NCI-H345 (cell line): ENCODE measurements around the gene HSPG2.
A peak's percentile ranks its signal among the peaks of the same experiment; 100 is the strongest.
"Not testable (repeated sequence)": the region's sequence is repeated elsewhere in the genome, so short reads cannot be mapped to it uniquely, and the experiment has no call there.

Source experiments
- DNase-seq: peaks from one replicate; lab custom pipeline; 2025; lab: John Stamatoyannopoulos, UW

The HSPG2 gene

DNA sequence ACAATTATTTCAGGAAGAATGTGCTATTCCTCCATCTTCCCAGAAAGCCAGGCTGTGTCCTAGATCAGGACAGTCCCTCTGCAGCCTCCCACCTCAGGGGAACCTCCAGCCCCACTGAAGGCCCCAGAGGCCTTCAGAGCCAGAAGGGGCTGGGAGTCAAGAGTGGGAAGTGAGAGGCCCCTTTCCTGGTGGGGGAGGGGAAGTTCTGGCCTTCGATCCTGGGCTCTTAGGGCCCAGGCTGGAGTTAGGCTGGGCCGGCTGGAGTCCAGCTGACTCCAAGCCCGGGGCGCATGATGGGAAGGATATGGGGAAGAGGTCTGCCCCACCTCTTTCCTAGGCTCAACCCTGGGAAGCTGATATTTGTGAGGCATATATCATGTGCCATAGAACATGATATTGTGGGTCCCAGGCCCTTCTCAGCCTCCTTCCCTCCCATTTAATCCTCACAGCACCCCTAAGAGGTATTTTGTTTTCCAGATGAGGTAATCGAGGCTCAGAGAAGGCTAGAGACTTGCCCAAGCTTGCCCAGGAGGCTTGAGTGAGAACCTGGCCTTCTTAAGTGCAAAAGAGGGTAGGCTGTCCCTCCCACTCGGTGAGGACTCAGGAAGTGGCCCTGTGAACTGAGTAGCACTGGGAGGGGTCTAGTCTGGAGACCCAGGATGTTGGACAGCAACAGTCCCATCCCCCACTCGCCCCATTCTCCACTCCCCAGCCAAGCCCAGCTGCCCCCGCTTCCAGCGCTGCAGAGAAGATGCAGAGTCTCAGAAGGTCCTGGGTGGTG is 18.6 kb upstream of the HSPG2 start:
- no peak for DNase-seq

DNA sequence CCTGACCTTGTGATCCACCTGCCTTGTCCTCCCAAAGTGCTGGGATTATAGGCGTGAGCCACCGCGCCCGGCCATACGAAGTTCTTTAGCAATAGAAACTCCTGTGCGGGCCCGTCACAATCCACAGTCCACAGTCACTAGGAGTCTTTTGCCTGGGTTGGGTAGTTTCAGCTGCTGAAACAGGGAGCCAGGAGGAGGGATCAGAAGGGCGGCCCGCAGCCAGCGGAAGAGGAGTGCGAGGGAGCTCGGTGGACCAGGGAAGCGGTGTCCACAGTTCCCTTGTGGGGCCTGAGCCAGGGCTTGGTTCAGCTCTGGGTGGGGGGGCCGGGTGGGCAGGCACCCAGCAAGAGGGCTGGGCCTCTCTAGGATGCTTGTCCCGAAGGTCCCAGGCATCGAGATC is 17.9 kb upstream of the HSPG2 start:
- DNase-seq, result no peak

DNA sequence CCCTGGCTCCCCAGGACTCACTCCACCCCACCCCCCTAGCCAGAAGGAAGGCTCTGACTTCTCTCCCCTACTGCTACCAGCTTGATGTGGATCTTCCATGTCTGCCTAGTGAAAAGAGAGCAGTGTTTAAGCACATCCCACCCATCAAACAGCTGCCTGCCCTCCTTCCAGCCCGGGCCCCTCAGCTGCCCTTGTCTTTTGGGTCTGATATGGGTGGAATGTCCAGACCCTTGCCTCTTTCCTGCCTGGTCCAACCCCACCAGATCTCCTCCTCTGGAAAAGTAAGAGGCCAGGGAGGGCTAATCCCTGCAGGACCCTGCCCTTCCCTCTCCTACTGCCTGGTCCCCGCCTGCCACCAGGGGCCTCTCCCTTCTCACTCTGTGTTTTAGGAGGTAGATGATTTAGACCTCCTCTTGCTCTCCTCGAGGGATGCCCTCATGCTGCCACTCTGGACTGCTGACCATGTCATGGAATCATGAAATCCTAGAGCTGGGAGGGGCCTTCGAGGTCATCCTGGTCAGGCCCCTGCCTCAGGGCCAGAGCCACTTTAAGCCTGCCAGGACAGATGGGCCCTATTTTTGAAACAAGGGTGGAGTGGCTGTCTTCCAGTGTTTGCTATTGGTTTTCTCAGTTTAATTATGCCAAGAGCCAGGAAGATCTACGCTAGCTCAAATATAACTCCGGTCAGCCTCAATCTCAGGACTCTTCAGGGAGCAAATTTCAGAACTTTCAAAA is 15.8 kb upstream of the HSPG2 start:
- no peak for DNase-seq

DNA sequence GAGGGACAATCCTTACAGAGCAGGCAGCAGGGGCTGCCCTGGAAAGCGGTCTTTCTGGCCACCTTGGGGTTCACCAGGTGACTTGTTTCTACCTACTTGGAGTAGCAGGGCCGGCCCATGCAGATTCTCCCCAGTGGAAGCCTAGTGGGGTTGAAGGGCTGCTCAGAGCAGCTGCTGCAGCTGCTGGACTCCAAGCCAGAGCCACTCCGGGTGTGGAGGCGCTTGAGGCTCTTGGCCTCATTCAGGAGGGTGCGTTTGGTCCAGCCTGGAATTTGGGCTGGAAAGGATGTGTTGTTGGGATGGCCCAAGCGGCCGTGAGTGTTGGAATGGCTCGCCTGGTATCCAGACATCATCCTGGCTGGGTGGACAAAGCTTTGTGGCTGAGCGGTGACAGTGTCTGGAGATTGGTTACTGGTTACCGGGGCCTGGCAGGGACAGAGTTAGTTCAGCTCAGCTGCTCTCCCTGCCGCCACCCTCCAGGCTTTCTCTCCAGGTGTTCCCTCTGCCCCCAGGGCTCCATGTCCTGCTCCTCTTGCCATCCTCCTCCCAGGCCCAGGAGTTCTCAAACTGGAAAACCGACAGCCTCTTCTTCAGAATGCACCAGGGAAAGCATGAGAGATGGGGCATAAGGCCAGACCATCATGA is 14.2 kb upstream of the HSPG2 start:
- DNase-seq, result no peak

DNA sequence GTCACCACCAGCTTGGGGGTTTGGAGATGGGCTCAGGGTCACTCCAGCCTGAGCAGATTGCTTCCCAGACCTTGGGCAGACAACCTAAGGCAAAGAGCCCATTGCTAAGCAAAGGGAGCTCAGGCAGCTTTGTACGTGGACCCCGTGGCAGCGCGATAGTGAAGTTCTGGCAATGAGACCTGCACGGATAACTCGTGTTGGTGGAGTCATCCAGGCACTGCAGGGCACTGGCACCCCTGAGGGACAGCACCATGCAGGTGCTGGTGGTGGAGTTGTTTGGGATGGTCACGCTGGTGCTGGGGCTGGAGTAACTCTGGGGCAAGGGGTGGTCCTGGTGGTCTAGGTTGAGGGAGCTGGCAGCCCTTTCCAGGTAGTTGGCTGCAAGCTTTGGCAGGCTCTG is 13.6 kb upstream of the HSPG2 start:
- no peak for DNase-seq

DNA sequence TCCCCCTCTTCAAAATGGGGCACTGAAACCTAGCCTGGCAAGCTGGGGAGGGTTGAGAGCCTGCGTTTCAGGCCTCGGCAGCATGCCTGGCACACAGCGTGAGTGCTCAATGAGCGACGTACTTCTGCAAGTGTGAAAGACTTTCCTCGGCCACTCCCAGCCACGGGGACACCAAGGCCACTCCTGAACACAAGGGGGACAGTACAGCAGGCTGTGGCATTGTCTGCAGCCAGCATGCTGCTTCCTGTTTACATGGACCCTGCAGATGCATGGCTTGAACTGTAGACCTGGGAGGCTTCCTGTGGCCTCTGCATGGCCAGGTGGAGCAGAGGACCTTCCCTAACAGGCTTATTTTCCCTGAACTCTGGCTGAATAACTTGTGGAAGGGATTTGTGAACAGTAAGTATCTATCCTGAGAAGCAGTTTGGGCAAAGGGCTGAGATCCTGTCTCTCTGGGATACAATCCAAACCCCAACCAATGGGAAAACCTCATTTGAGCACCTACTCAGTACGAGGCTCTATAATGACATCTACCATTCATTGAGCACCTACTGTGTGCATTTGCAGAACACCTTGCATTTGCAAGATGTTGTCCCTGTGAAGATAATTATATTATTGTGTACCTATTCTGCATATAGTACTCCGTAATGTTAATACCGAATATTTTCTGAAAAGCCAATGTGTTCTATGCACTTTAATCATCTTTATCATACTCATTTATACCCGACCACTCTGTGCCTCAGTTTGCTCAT is 9.9 kb upstream of the HSPG2 start:
- DNase-seq, result no peak

DNA sequence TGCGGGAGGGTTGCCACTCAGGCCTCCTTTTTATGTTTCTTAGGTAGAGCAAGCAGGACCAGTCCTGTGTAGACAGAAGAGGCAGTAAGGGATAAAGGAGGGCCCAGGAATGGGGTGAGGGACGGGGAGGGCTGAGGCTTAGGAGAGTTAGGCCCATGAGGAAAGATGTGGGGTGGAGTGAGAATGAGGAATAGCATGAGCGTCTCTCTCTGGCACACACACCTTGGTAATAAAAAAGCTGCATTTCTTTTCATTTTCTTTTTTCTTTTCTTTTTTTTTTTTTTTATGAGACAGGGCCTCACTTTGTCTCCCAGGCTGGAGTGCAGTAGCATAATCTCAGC is 7.6 kb upstream of the HSPG2 start:
- DNase-seq, result no peak

DNA sequence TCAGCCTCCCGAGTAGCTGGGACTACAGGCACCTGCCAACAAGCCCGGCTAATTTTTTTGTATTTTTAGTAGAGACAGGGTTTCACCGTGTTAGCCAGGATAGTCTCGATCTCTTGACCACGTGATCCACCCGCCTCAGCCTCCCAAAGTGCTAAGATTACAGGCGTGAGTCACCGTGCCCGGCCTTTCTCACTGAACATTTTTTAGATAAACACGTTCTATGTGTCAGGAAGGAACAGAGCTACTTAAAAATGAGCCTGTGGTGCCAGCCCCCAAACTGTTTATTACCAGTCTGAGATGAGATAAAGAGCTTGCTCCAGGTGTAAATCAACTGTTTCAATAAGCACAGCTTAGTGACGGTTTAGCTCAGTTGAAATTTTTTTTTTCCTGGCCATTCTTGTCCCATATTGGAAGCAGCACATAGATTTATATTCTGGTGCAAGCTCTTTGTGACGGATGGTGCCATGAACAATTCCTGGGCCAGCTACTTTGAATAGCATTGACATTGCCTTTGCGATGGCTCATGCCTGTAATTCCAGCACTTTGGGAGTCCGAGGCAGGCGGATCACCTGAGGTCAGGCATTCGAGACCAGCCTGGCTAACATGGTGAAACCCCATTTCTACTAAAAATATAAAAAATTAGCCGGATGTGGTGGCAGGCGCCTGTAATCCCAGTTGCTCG is 6.0 kb upstream of the HSPG2 start:
- DNase-seq, result not testable (repeated sequence)

DNA sequence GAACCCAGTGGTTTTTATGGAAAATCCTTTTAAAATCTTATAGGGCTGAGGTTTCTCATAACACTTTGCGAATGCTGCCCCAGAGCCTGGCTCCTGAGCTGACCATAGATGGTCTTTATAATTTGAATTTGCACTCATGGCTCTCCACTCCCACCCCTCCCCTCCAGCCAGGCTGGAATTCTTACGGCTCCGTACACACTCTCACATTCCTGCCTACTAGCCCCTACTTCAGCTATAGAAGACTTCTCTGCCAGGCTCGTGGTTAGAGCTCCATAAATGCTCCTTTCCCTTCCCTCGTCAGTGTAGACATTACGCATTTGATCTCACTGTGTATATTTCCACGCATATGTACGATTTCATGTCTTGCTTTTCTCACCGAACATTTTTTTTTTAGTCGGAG is 5.4 kb upstream of the HSPG2 start:
- DNase-seq, result no peak

DNA sequence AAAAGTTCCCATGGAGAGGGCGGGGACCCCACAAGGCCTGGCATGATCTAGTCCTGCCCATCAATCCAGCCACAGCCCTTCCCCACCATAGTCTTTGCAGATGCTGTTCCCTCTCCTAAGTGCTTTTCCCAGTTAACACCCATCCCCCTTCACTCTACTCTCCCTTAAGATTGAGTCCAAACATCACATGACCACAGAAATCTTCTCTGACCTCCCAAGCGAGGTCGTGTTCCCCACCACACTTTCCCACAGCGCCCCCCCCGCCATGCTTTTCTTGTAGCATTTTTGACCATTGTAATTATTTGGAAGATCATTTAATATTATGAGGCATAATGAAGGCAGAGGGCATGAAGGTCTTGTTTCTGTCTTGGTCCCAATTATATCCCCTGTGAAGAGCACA is 4.3 kb upstream of the HSPG2 start:
- DNase-seq, result no peak

DNA sequence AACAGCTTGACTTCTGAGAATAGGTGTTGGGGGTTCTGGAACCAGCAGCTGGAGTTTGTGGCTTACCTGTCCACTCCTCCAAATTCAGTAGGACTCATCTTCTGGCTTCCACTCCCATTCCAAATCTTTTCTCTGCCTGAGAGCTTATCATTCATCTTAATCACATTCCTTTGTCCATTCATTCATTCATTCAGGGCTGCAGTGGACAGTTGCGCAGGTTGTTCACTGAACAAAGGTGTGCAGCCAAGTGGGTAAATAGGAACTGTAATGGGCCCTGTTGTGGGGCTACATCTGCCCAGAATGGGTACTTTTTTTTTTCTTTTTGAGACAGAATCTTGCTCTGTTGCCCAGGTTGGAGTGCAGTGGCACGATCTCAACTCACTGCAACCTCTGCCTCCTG is 3.4 kb upstream of the HSPG2 start:
- no peak for DNase-seq

DNA sequence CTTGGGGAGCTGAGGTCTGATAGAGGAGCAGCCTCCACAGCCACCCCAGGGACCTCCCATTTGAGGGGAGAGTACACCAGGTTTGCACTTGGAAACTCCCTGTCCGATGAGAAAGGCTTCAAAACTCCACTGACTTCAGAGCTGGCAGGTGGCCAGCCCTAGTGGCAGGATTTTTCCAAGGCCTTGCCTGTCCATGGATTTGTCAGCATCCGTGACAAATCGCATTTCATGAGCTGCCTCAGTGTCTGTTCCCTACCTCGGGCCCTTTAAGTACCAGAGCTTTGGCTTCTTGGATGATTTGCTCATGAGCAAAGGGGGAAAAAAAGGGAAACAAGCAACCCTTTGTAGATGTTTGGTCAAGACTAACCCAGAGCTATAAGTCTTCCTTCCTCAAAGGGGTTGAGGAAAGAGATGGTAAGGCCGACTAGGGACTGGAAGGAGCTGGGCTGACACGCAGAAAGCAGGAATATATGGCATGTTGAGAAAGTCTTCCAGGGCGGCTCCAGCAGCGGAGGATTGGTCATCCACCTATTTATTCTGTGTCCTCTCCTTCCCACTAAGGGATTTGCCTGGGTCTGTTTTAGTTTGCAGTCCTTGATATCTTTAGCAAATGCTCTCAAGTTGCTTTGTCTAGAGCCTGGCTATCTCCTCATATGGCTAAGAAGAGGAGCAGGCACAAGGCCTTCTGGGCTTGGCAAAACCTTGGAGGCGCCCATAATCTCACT is 2.7 kb upstream of the HSPG2 start:
- peak; percentile 49 for DNase-seq

DNA sequence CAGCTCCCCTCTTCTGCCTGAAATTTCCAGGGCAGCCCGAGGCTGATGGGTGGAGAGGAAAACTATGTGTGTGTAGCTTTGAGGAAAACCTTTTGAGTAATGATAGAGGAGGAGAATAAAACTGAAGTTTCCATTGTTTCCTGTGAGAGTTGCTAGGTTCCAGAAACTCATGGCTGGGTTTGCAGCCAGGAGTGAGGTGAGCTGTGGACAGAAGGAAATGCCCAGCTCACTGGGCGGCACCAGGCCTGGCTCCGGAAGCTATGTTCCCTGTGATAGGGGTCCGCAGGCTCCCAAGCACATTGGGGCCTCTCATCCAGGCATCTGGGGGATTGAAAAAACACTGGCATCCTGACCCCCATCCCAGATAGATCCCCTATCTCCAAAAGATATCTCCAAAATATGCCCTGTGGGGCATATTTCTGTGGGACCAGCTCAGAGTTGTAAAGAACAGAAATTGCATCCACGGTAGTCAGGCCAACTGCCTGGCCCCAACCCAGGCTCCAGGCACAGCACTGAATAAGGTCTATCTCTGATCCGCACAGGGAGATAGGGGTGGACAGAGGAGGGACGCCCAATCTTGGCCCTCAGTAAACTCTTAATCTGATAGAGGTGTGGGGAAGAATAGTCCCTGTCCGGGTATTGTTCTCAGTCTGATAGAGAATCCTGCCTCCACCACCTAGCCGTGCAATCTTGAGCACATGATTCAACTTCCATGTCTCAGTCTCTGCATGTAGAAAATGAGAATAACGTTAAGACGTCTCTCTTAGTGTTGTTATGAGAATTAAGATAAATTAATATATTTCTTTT is 1.8 kb upstream of the HSPG2 start:
- no peak for DNase-seq

DNA sequence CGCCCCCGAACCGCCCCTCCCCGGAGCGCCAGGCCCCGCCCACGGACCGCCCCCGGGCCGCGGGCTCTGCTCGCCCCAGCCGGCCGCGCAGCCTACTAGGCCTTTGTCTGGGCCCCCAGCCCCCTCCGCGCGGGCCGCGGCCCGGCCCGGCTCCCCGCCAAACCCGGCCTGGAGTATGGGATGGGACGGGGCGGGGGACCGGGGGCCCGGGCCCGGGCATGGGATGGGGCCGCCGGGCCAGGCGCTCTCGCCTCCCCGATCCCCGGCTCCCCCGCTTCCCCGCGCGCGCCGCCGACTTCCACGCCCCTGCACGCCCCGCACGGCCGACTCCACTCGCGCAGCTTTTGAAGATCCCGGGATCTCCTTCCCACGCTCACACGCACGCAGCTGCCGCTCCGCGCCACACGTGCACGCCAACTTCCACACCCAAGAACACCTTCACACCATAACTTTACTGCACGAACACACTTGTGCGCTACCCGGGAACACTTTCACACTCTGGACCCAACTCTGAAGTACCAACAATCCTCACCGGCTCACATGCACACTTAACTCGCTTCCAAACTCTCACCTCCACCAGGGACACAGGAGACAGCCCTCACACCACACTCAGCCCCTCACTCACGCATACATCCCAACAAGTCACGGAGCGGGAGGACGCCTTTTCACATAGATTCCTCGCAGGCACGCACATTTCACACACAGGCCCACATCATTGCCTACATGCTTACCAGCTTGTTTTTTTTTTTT is 437 bp upstream of the HSPG2 start:
- DNase-seq, result peak; percentile 80

DNA sequence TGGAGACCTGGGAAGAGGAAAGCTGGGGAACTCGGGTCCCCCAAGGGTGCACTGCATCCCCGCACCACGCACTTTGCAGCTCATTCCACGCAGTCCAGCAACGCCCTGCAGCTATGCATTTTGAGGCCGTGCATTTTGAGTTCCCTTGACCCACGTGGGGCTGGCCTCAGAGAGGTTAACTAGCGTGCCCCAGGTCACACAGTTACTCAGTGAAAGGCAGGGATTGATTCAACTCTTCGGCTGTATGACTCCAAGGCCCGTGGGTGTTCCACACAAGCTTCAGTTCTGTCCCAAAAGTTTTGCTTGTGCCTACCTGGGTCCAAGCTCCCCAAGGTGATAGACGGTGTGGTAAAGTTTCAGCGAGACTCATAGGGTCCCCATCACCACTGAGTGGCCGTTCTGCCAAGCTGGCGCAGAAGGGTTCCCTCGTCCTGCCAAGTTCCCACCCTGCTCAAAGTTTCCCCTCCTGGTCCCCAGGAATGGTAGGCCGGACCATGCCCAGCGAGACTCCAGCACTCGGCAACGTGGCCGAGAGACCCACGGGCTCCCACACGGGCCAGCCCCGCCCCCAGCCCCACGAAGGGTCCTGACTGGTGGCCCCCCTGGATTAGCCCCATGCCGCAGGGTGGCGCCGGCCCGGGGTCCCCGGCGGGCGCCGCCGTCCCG is 611 bp downstream of the HSPG2 start:
- no peak for DNase-seq

DNA sequence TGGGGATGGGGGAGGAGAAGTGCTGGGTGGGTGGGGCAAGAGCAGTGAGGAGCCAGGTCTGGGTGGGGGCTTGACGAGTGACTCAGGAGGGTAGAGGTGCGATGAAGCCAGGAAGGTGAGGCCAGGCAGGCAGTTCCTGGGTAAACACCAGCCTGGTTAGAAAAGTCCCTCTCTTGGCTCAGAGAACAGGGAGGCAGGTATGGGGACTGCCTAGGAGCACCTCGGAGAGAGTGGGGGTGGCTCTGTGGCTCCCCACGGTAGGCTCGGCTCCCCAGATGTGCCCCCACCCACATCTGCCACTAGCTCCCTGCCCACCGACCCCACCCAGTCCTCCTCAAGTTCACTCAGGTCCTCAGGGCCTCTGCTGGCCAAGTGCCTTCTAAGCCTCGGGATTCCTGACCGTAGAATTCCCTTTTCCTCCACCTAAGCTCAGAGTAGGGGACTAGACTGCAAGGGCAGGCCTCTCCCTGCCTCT is 1.2 kb downstream of the HSPG2 start:
- DNase-seq, result no peak

DNA sequence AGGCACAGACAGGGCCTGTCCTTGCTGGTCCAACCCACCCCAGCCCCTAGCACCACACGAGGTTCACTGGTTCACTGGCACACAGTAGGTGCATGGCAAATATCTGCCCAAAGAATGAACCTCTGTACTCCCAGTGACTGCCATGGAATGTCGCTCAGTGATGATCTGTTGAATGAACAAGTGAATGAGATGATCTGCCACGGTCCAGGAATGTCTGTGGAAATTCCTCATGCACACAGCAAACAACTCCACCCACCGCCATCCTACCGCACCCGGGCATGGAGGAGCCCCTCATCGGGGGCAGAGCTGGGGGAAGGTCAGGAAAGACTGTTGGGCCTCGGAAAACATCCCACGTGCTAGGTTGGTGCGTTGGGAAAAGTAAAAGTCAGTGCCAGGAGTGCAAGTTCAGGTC is 1.7 kb downstream of the HSPG2 start:
- DNase-seq, result no peak

DNA sequence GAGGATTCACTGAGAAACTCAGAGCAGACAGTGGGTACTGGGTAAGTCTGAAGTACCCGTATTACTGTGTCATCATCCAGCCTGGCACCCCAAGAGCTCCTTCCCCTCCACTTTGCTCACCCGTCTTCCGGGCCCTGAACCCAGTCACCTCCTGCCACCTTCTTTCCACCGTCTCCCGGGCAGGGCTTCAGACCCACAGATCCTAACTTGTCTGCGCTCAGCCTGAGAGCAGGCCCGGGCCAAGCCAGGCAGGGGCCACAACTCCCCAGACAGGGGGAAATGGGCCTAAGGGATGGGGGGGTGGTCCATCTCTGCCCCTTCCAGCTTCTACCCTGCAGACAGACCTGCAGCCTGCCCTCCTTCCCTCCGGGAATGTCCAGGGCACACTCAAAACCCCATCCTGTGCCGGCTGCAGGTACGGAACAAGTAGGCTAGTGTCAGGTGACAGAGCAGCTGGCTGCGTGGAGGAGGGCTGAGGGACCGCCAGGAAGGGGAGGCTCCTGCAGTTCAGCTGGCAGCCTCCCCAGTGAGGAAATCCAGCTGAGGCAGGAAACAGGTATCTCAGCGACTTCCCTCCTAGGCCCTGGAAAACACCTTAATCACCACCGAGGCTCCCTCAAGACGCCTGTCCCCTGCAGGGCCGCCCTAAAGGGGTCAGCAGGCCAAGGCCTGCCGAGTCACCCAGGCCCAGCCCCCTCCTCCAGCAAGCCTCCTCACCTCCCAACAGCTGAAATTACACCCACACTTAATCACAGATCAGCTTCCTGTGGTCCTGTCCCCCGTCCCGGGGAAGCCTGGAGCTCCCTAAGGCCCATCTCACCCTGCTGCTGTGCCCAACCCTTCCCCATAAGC is 3.5 kb downstream of the HSPG2 start:
- DNase-seq, result peak; percentile 82
